ENCODE data around the gene ARHGAP15.

ARHGAP15 gene

DNA sequence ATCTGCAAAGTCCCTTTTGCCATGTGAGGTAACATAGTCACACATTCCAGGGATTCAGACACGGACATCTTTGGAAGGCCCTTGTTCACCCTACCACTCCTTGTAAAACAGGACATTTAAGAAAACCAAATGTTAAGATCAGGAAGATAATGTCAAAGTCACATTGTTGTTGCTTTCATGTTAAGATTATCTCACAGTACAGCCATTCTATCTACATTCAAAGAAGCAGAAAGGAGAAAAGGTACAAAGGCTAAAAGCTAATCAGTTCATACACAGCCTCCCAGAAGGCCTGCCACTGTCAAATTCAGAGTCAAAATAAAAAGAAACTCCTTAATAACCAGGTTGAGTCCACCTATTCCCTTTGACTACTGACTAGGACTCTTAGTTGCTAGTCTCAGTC lies 573.7 kb downstream of the ARHGAP15 start:
- no peak for DNase-seq

DNA sequence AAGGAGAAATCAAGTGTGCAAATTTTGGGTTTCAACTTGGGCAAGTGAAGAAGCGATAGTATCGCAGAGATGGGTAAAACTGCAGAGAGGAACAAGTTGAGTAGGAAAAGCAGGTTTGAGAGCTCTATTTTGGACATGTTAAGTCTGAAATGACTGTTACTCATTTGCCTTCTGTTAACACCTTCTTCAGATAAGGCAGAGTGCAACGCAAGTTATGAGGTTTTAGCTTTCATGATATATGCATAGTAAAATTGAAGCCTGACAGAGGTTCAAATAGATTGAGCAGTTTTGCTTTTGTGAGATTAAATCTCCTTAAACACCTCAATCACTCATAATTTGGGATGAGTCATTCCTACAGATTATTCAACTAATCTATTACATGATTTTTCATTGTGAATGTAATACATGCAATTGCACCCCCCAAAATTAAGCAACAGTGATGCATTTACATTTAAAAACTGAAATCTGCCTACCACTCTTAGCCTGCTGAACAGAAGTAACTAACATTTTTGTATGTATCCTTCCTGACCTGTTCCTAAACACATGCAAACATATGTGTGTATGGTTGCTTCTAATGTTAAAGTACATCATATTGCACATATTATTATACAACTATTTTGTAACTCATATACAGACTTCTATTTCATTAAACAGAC lies 575.4 kb downstream of the ARHGAP15 start:
- no peak for DNase-seq

DNA sequence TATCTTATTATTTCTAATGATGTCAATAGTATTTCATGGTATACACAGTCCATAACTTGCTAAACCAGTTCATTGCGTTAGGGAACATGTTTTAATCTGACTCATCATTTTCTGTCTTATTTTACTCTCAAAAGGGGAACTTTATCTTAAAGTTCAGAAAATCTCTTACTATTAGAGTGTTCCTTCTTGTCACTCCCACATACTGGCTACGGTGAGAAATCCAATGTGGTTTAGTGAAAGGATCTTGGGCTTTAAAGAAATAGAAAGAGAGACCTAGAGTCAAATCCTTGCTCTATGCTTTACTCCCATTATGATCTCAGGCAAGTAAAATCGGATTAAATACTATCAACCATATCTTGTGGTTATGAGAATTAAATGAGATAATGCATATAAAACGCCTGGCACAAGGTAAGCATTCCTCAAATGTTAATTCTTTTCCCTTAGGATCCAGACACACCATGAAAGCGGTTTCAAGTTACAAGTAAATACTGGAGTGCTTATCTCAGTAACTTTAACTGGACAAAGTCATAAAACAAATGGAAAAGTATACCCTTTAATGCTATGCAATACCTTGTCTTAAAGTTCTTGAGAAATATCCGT lies 576.0 kb downstream of the ARHGAP15 start:
- no peak for DNase-seq

DNA sequence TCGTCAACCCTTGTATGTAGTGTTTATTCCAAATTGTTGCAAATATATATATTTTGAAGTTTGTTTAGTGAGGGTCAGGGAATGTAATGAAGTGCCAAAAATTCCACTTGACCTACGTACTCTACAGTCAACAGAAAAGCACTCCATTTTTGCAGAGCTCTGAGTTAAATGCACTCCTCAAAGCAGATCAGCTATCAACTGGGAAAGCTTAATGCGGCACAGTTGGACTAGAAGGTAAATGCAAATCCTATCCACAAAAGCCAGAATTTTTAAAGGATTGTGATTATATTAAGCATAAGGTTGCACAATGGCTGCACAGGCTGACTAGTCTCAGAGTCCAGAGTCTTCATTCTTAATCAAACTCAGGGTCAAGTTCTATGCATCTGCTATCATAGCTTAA lies 577.1 kb downstream of the ARHGAP15 start:
- DNase-seq: no peak

DNA sequence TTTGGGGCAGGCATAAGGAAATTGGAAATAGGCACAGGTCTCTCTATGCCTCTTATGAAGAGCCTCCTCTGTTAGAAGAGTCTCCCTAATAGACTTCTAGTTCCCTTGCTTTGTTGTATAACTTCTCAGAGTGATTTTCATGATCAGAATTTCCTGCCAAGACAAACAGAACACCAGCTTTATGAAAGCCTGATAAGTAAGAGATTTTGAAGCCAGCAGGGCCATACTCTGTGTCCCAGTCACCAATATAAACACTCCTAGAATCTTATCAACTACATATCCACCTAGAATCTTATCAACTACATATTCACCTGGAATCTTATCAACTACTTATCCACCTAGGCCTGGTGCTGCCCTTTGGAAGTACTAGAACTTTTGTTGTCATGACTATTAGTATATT lies 579.5 kb downstream of the ARHGAP15 start:
- no peak for DNase-seq

DNA sequence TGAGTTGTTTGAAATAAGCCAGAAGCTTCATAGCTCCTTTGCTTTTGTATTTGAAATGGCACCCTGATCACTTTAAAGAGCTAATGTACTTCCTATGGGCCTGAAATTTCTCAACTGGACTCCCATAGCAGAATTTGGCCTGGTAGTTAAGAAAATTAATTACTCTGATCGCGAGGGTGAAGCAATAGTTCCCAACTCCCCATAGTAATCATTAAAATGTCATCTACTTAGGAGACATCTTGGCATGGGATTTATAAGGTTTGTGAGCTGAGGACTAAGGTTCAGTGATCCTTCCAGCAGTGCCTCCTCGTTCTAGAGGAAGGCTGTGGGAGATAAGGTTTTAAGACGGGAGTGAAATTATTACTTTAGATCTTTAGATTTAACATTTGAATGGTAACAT lies 581.0 kb downstream of the ARHGAP15 start:
- no peak for DNase-seq

DNA sequence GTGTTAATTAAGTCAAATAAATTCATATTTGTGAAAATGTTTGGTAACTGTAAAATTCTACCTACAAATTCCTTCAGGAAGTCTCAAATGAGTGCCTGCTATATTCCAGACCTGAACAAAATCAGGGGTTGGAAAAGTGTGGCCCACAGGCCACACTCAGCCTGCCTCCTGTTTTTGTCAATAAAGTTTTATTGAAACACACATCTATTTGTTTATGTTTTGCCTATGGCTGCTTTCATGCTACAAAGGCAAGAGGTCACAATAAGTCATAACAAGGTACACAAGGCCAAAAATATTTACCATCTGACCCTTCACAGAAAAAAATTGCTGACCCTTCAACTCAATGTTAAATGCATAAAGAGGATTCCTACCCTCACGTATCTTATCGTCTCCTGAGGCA lies 581.7 kb downstream of the ARHGAP15 start:
- no peak for DNase-seq

DNA sequence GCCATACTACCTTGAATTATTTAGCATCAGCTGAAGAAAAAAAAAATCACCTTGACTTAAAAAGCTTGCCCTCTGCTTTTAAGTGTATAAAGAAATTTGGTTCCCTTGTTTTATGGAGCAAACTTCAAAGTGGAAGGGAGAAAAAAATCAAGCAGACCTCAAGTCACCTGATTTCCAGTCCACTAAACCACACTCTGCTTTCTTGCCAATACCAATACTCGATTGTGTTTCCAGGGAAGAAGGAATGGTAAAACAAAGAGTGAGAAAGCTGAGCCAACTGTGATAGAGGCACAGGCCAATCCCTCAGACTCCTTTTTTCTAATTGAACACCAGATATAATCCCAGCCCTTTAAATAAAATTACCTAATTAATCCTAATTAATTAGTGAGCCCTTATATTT lies 587.3 kb downstream of the ARHGAP15 start:
- no peak for DNase-seq

DNA sequence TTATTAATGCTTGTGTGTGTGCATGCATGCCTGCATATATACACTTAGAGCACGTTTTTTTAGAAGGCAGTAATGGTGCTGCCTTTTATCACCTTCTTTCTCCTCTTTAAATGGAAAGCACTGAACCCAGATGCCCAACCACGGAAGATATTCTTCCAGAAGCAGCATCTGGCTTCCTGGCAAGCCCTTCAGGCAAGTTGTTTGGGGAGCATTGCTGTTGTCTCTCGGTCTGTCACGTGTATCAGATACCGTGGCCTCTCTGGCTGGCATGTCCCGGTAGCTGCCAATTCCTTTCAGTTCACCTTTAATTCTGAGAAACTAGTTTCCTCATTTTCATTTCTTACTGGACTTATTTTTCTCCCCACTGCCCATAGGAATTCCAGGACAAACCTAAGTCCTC lies 587.8 kb downstream of the ARHGAP15 start:
- no peak for DNase-seq

DNA sequence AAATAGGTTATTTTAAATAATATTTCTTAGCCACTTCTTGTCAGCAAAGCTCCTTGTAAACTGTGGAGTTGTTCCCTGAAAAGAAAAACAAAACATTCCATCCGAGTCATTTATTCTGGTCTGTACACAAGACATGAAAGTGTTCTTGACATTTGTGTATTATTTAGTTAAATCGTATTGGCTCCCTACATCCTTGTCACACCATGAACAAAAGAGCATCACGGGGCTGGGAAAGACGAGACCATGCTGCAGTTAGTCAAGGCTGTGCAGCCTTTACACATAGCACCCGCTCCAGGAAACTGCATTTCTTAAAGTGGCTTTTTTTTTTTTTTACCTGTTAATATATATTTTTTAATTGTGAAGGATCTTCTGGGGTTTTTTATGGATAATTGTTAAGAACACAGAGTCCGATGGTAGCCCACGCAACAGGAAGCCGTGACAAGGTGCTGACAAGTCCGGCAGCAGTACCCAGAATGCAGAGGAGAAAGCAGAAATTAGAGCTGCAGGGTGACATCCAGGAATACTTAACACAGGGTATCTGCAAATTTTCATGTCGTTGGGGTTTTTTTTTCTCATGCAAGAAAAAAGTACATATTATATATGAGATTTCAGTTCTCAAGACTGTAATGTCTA lies 588.4 kb downstream of the ARHGAP15 start:
- no peak for DNase-seq

DNA sequence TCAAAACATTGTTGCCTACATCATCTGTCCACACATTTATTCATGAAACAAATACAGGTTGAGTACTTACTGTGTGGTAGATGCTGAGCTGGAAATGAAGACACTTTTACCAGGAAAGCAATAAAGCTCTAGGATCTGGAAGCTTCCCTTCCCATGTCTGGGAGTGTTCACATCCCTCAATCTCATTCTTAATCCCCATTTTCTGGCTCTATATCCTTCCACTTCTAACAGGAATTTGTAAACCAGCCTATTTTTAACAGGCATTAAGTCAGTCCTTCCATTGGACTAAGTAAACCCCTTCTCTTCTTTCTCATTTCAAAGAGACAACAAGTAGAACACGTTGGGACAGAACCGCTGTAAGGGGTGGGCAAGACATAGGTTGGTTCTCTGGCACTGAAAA lies 589.5 kb downstream of the ARHGAP15 start:
- DNase-seq: no peak

DNA sequence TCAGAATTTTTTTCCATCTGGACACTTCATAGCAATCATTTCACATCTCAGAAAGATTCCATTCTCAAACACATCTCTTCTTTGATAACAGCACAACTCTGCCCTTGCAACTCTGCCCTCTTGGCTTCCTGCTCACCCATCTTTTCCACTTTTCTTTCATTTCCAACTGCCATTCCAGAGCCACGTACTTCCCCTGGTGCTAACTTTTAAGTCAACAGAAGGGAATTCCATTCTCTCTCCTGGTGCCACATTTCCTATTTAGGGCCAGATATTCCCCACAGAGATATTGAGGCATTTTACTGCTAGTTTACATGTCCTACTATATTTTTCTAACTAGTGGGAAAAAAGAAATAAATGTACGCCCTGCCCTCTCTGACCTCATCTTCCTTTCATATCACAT lies 590.2 kb downstream of the ARHGAP15 start:
- DNase-seq: no peak

DNA sequence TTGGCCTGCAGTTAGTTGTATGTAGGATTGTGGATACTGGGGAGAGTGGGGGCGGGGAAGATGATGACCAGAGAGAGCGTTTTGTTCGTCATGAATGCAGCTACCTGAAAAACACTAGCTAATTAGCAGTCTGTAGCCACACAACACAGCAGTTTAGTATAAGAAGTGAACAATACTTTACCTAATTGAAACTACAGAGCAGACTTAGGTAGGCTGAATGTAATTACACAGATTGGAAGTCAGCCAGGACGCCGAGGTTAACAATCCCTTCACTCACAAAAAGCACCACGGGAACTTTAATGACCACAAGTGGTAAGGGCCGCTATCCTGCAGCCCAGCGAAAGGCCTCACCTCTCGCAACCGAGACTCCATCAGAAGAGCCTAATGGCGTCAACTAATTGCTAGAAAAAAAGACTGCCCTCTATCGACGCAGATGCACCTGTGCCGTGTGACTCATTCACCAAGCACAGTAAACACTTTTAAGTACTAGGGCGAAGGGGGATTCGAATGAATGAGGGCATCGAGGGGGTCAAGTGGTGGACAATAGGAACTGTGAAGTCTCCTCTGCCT lies 591.0 kb downstream of the ARHGAP15 start:
- DNase-seq: no peak

DNA sequence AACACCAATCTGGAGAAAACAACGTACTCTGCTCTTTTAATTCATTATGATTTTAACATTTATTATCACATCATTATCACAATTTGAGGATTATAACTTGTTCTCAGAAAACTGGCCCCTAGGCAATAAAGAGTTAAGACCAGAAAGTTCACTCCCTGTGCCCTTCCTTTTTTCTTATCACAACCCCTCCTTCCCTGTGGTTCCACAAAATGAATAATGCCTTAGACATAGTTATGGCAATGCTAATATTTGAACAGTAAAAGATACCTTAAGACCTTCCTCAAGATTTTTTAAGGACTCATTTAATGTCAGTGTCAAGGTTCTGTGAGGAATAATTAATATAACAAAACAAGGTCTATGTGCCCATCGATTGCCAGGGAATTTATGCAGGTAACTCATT lies 596.2 kb downstream of the ARHGAP15 start:
- no peak for DNase-seq

DNA sequence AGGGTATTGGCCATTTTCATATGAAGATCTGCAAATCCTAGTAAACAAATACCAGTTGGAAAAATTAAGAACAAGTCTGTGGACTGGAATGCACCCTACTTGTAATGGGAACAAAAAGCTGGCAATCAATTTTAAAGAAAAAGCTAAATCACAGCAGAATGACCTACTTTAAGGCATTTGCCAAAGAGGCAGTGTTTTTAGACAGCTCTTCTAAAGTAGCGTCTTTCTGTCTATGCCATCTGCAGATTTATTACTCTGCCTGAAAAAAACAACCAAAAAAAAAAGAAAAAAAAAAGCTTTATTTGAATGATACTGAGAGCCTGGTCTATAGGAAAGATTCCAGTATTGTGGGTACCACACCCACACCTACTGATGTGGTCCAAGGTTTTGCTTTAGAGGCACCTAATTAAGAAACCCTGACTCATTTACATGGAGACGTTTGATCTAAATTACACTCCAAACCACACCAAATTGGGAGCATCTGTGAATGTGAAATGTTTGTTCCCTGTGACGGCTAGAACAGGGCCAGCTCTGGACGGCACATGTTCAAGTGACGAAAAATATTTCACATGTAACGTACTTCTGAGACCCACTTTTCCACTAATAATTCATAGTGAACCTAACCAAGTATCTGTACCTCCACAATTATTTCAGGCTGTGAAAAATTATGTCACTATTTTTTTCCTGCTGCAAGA lies 597.1 kb downstream of the ARHGAP15 start:
- DNase-seq: no peak

DNA sequence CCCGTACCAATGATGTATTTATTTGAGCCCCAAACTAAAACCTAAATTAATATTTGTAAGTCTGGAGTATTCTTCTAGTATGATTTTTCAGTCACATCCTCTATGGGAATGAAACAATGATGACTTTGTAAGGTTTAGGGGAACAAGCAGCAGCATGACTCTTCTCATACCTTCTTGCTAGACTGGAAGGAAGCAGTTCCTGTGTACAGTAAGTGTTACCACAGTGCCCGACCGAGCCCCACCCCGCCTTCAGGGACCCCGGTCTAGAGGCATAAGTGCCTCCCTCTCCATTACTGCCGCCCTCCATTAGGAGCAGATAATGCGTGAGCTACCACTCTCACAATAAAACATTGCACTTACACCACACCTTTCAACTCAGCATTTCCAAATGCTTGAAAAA lies 599.3 kb downstream of the ARHGAP15 start:
- DNase-seq: no peak

DNA sequence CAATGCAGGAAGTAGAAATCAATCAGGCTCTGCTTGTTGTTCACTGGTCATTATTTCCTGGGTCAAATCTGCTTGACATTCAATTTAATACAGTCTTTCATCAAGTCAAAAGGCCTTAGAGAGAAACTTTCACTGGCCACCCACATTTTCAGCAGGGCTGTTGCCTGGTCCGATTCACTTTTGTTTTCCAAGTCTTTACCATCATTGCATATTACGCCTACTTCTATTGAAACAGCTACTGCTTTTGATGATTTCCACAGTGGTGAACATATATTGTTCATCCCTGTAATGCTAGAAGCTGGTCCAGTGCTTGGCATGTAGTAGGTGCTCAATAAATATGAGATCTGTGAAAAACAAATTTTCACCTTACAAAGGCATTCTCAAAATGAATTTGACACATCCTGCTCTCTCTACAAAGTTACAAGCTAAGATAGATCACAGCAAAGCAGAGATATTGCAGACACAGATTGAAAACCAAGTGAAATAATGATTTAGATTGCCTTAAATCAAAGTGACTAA lies 600.1 kb downstream of the ARHGAP15 start:
- DNase-seq: no peak

DNA sequence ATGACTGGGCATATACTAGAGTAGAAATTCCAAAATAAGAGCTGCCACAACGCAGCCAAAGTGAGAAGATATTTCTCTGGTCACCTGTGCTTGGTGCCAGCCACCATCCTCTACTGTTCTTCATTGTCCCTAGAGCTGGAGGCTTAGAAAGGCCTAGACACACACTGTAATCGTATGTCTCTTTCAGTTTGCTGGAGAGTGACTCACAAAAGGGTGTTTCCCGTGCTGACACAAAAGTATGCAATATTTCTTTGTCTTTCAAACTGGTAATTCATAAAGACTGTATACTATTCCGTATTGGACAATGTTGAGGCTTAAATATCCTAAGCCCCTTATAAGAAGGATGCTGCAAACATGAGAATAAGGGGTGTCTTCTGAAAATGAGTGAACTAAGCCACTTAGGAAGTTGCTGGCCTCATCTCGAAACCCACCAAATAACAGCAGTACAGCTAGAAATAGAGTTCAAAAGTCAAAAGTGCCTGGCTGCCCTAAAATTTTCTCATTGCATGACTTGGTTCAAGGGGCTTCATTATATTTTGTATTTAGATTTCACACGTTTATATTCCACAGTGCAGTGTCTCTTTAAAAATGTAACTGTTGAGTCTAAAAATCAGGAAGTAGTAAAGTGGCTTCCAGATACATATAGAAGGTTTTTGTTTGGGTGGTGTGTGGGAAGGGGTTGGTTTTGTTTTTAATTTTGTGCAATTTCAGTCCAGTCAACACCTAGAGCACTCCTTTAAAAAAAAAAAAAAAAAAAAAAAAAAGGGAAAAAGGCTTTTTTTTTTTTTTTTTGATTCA lies 601.1 kb downstream of the ARHGAP15 start:
- DNase-seq: no peak

DNA sequence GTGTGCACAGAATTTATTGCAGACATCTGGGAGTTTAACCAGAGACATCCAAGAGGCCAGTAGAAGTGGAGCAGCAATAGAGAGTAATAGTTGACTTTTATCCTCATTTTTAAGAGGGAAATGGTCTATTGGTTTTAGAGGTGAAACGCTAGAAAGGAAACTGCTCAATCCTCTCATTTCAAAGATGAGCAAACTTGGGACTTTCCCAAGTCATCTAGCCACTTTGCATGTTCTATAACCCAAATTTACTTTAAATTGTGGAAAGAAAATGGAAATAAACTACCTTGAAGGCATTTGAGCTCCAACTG lies 601.7 kb downstream of the ARHGAP15 start:
- DNase-seq: no peak

DNA sequence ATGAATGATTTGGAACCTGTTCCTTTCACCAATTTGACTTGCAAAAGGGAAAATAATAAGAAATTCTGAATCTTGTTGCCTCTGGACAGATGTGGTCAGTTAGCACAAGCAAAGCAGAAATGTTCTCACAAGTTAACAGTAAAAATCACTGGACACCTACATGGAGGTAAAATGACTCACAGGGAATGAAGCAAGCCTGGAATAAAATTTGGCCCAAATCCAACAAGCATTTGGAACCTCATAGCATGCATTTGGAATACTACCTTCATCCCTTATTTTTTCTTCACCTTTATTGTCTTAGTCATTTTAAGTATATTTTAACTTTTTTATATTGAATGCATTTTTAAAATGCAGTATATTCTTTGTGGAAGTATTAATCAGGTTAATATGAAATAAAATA lies 602.9 kb downstream of the ARHGAP15 start:
- no peak for DNase-seq

DNA sequence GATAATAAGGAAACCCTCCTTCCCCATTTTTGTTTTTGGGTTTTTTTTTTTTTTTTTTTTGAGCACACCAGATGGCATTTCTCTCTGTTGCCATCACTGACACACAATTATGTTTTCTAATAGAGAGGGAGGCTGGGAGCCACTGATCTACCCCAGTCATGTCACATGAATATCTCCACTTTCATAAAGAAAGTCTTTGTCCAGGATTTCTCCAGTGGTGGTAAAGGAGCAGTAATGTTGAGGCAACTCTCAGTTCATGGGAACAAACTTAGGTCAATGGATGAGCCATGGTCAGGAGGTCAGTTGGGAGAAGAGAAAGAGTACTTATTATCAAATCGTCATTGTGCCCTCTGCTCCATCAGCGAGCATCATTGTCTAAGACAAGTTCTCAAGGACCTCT lies 603.7 kb downstream of the ARHGAP15 start:
- DNase-seq: no peak

DNA sequence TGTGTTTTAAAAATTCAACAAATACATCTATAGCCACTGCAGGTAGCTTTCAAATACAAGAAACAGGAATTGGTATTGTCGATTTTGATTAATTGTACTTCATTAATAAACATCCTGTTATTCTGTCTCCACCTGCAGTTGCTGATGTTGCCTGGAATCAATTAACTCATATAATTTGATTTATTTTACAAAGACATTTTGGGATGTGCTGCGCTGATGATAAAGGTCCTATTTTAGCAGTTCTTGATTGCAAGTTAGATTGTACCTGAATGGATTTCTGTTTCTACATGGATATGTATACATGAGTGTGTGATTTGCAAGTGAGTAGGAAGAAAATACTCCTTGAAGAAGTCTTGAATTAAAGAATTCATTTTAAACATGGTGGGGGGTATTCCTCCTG lies 605.3 kb downstream of the ARHGAP15 start:
- no peak for DNase-seq

DNA sequence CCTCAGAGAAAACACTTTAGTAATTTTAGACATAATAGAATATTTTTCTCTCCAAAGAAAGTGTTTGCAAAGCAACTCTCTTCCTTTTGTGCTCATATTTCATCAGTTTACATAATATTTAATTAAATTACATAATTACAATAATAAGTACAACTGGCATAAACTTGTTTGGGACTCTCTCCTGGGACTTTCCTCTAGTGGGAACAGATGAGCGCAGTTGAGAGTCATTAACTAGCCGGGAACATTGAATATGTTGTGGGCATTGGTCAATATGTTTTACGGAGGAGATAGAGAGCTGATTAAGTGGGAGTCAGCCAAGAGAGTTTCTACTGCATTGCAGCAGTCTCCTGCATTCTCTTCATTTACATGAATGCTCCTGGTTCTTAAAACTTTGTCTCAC lies 607.7 kb downstream of the ARHGAP15 start:
- DNase-seq: no peak
